T-cell (primary cell): Measurements from ENCODE around the gene WFDC10B. TPM values are rescaled to one million over a fixed set of nuclear protein-coding genes. Genes with fewer than 3 reads are reported as not detected.
"Not testable (repeated sequence)": the region's sequence is repeated elsewhere in the genome, so short reads cannot be mapped to it uniquely, and the experiment has no call there.

ENCODE experiments used
- ATAC-seq, 4 experiments: fragments of 200-7000 bp in 3 of 4; fragments of 150-1000 bp in 1 of 4; cut with Tn5 transposase; replicated peaks in 1 of 4; 1 replicate in 3 of 4; 2 replicates in 1 of 4; pipeline ENCODE4 v1.10.0; 2021; ENCODE audit warnings: moderate library complexity in 3 of 4, mild to moderate bottlenecking in 2 of 4, moderate number of reproducible peaks in 1 of 4
- CTCF ChIA-PET, 2 donors: fragments of 300-600 bp; sonication (Branson Sonifier 250); formaldehyde crosslinking; loops; one replicate each; lab custom pipeline; 2022; ENCODE audit warnings: antibody characterized with exemption in 2 of 2; lab: Charles Lee
- POLR2A ChIA-PET, 2 donors: fragments of 300-600 bp; sonication (Branson Sonifier 250); formaldehyde crosslinking; loops; one replicate each; lab custom pipeline; 2022; ENCODE audit warnings: antibody characterized with exemption in 2 of 2; lab: Charles Lee
- DNase-seq, 35 experiments: peaks; one replicate each; pipeline versions ENCODE4 v3.0.0 to v3.0.0-alpha.2; 2013 to 2023
- H3K27ac ChIP-seq: one replicate; pipeline ENCODE4 v1.5.1; 2013; ENCODE audit warnings: low read length
- H3K27me3 ChIP-seq, 2 experiments: replicated peaks in 1 of 2; 1 replicate in 1 of 2; 2 replicates in 1 of 2; pipeline versions ENCODE4 v1.6.1 to v1.7.0; 2013; ENCODE audit warnings: low read length in 1 of 2, mixed read lengths in 1 of 2; ENCODE audit not compliant: control insufficient read depth in 2 of 2, insufficient read depth in 2 of 2; ENCODE audit errors: extremely low read depth in 1 of 2
- H3K36me3 ChIP-seq, 2 donors: 1 replicate in 1 of 2; 2 replicates in 1 of 2; pipeline versions ENCODE4 v1.6.1 to v1.7.0; 2013; ENCODE audit warnings: low read length in 1 of 2; ENCODE audit not compliant: control insufficient read depth in 2 of 2, insufficient read depth in 1 of 2; ENCODE audit errors: extremely low read depth in 1 of 2
- H3K4me1 ChIP-seq, 2 experiments: 1 replicate in 1 of 2; 2 replicates in 1 of 2; pipeline versions ENCODE4 v1.6.1 to v1.7.0; 2013; ENCODE audit warnings: low read length in 2 of 2, mixed read lengths in 1 of 2; ENCODE audit not compliant: insufficient read depth in 2 of 2, control insufficient read depth in 1 of 2; ENCODE audit errors: extremely low read depth in 1 of 2
- H3K4me3 ChIP-seq, 2 donors: 1 replicate in 1 of 2; 2 replicates in 1 of 2; pipeline versions ENCODE4 v1.5.1 to v1.7.0; 2013; ENCODE audit warnings: mild to moderate bottlenecking in 2 of 2, low read length in 1 of 2, moderate library complexity in 1 of 2; ENCODE audit not compliant: control insufficient read depth in 1 of 2; ENCODE audit errors: extremely low read depth in 1 of 2
- H3K9me3 ChIP-seq: 2 replicates; pipeline ENCODE4 v1.7.0; 2013
- H3K27ac Mint-ChIP-seq, 2 donors: one replicate each; pipeline ENCODE4 v1.8.0; 2020 to 2021; ENCODE audit warnings: mild to moderate bottlenecking in 2 of 2, mixed read lengths in 2 of 2
- H3K27me3 Mint-ChIP-seq, 2 donors: one replicate each; pipeline ENCODE4 v1.8.0; 2021 to 2022; ENCODE audit warnings: mixed read lengths in 2 of 2
- H3K36me3 Mint-ChIP-seq: one replicate; pipeline ENCODE4 v1.8.0; 2021; ENCODE audit warnings: mixed read lengths
- H3K4me1 Mint-ChIP-seq, 3 donors: one replicate each; pipeline ENCODE4 v1.8.0; 2020 to 2022; ENCODE audit warnings: mixed read lengths in 3 of 3, mild to moderate bottlenecking in 1 of 3
- H3K4me3 Mint-ChIP-seq, 3 donors: one replicate each; pipeline ENCODE4 v1.8.0; 2020 to 2022; ENCODE audit warnings: mild to moderate bottlenecking in 3 of 3, mixed read lengths in 3 of 3, moderate library complexity in 3 of 3
- H3K9me3 Mint-ChIP-seq, 3 donors: one replicate each; pipeline ENCODE4 v1.8.0; 2020 to 2022; ENCODE audit warnings: mixed read lengths in 3 of 3
- WGBS: methylation state at CpG from one replicate; pipeline ENCODE4 v1.1.5; 2013; ENCODE audit warnings: missing lambda C conversion rate; ENCODE audit not compliant: insufficient coverage; 5-methylcytosine and 5-hydroxymethylcytosine counted together
- total RNA-seq, 35 experiments: library from RNA in 6 of 35; stranded (reverse) in 6 of 35; fragments of 120-200 nt in 1 of 35; gene quantifications; one replicate each; pipeline versions ENCODE4 v1.2.1 to v1.2.4 and lab custom pipeline; 2013 to 2026

WFDC10B gene
- total RNA-seq, 5 donors from 2014 or later (not counting 1 experiment from before 2014, with no cell fraction given): not detected

DNA sequence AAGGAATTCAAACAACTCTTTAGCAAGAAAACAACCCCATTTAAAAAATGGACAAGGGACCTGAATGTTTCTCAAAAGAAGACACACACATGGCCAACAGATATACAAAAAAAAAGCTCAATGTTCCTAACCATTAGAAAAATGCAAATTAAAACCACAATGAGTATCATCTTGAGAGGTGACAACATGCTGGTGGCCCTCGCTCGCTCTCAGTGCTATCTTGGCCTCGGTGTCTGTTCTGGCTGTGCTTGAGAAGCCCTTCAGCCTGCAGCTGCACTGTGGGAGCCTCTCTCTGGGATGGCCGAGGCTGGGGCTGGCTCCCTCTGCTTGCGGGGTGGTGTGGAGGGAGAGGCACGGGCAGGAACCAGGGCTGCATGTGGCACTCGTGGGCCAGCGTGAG is 30.7 kb upstream of the WFDC10B start:
- Histone ChIP-seq H3K9me3 (no peaks in the 10 kb centered on the region), H3K27ac (no peak overlapping the region), H3K4me3 (no peak overlapping the region), H3K4me1 (no peaks in the 10 kb centered on the region), H3K27me3 (peaks cover 0 to 12% of the 10 kb centered on the region in 2 experiments), H3K36me3 (no peaks in the 10 kb centered on the region)
- ChIA-PET CTCF (interaction anchor here in 1 of 2 donors (0.6 kb wide), 1 partner anchor 18 kb away, joined by 3 read pairs; no protein-coding TSS in a partner anchor), POLR2A (no interaction called here)
- Mint-ChIP-seq H3K36me3 (peaks cover 3% of the 10 kb centered on the region), H3K4me1 (no peaks in the 10 kb centered on the region), H3K9me3 (peaks cover 12 to 22% (median 15%) of the 10 kb centered on the region in 3 donors), H3K27ac (no peak overlapping the region), H3K27me3 (peaks cover 31 to 34% of the 10 kb centered on the region in 2 donors), H3K4me3 (no peak overlapping the region)
- 80% methylated on average over 8 of the region's 8 CpGs for WGBS
- ATAC-seq: no peak
- no peak for DNase-seq

DNA sequence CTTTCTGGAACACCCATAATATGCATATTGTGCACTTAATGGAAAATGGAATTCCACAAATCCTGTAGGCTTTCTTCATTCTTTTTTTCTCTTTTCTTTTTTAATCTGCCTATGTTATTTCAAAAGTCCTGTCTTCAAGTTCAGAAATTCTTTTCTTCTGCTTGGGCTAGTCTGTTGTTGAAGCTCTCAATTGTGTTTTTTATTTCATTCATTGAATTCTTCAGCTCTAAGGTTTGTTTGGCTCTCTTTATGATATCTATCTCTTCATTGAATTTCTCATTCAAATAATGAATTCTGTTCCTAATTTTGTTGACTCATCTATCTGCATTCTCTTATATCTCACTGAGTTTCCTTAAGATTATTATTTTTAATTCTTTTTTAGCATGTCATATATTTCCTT is 27.4 kb upstream of the WFDC10B start:
- DNase-seq (no peak), ATAC-seq (no peak)
- CTCF ChIA-PET: no interaction called here
- H3K4me1 Mint-ChIP-seq: no peaks in the 10 kb centered on the region
- H3K9me3 Mint-ChIP-seq: peaks cover 12 to 22% (median 15%) of the 10 kb centered on the region in 3 donors
- H3K36me3 ChIP-seq: no peaks in the 10 kb centered on the region
- no peaks in the 10 kb centered on the region for H3K4me1 ChIP-seq
- peaks cover 0 to 12% of the 10 kb centered on the region in 2 experiments for H3K27me3 ChIP-seq
- H3K36me3 Mint-ChIP-seq: peaks cover 3% of the 10 kb centered on the region
- peaks cover 24 to 25% of the 10 kb centered on the region in 2 donors for H3K27me3 Mint-ChIP-seq
- no peak overlapping the region for H3K4me3 ChIP-seq
- H3K9me3 ChIP-seq: no peaks in the 10 kb centered on the region
- no peak overlapping the region for H3K27ac Mint-ChIP-seq
- H3K4me3 Mint-ChIP-seq: no peak overlapping the region
- H3K27ac ChIP-seq: no peak overlapping the region
- POLR2A ChIA-PET: no interaction called here

DNA sequence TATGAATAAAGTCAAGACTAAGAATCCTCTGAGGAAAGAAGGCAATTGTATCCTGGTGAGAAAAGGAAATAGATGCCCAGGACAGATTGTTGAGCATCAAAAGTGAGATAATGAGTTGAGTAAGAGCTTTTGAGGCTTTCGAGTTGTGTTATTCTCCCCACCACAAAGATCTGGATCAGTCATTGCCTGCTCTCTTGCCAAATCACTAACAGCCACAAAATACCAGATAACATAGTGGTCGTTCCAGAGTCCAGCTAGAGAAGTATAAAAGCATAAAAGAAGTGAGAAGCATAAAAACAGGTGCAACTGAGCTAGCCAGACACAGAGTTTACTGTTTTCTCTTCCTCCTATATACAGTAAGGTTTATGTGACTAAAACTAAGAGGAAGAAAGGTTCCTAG is 22.2 kb upstream of the WFDC10B start:
- Mint-ChIP-seq H3K27me3 (peaks cover 17 to 33% of the 10 kb centered on the region in 2 donors), H3K4me1 (no peaks in the 10 kb centered on the region), H3K9me3 (peaks cover 7 to 8% (median 7%) of the 10 kb centered on the region in 3 donors), H3K4me3 (no peak overlapping the region), H3K36me3 (peaks cover 3% of the 10 kb centered on the region), H3K27ac (no peak overlapping the region)
- CTCF ChIA-PET: no interaction called here
- WGBS: no CpG with 5 or more reads among the region's 2 CpGs
- DNase-seq: no peak
- H3K36me3 ChIP-seq: no peaks in the 10 kb centered on the region
- POLR2A ChIA-PET: no interaction called here
- no peak overlapping the region for H3K27ac ChIP-seq
- H3K4me1 ChIP-seq: no peaks in the 10 kb centered on the region
- no peak for ATAC-seq
- no peaks in the 10 kb centered on the region for H3K9me3 ChIP-seq
- no peak overlapping the region for H3K4me3 ChIP-seq
- H3K27me3 ChIP-seq: peaks cover 0 to 6% of the 10 kb centered on the region in 2 experiments

DNA sequence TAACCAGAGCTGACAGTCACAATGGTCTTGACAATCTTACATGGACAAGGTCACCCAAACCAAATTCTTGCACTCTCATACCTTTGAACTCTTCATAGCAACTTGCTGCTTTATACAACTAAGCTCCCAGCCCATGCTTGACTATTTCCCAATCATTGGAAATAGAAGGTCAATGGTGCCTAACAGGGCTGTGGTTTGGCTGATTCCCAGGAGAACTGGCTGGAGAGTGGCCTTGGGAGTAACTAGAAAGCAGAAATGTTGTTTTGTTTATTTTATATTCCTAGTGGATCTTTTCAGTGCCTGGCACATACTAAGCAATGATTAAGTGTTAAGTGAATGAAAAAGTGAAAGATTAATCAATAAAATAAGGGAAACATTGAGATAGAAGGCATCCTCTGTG is 20.3 kb upstream of the WFDC10B start:
- ChIA-PET POLR2A (no interaction called here), CTCF (no interaction called here)
- Mint-ChIP-seq H3K4me1 (no peaks in the 10 kb centered on the region), H3K27me3 (peaks cover 15 to 35% of the 10 kb centered on the region in 2 donors), H3K36me3 (no peaks in the 10 kb centered on the region), H3K9me3 (no peaks in the 10 kb centered on the region), H3K27ac (no peak overlapping the region), H3K4me3 (no peak overlapping the region)
- H3K4me1 ChIP-seq: no peaks in the 10 kb centered on the region
- DNase-seq (no peak), ATAC-seq (no peak)
- no peaks in the 10 kb centered on the region for H3K9me3 ChIP-seq
- H3K27me3 ChIP-seq: peaks cover 0 to 4% of the 10 kb centered on the region in 2 experiments
- no peak overlapping the region for H3K4me3 ChIP-seq
- H3K27ac ChIP-seq: no peak overlapping the region
- H3K36me3 ChIP-seq: no peaks in the 10 kb centered on the region

DNA sequence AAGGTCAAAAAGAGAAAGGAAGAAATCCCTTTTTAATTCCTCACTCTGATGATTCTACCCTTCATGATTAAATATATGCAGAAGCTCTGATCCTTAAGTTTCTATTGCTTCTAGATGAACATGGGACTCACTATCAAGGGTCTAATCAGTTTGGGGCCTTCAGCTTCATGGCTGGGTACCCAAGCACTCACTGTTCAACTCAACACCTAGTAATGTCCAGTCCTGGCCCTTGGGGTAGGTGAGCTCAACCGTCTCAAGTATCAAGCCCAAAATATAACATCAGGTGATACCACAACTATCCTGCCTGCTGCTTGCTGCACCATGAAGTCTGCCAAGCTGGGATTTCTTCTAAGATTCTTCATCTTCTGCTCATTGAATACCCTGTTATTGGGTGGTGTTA is 17.2 kb upstream of the WFDC10B start, which contains the start of gene SPINT4:
TSS of gene SPINT4 (plus strand) at position 301 of the 400 bp plus-strand sequence. CDS start at position 322, 21 bp downstream.
- ChIA-PET CTCF (no interaction called here), POLR2A (no interaction called here)
- peaks cover 31 to 40% of the 10 kb centered on the region in 2 donors for H3K27me3 Mint-ChIP-seq

DNA sequence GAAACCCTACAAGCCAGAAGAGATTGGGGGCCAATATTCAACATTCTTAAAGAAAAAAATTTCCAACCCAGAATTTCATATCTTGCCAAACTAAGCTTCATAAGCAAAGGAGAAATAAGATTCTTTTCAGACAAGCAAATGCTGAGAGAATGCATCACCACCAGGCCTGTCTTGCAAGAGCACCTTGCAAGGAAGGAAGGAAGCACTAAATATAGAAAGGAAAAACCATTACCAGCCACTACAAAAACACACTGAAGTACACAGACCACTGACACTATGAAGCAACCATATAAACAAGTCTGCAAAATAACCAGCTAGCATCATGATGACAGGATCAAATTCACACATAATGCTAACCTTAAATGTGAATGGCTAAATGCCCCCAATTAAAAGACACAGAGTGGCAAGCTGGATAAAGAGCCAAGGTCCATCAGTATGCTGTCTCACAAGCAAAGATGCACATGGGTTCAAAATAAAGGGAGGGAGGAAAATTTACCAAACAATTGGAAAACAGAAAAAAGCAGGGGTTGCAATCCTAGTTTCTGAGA is 11.4 kb upstream of the WFDC10B start:
- H3K4me3 ChIP-seq, H3K9me3 Mint-ChIP-seq, H3K4me1 ChIP-seq, H3K27ac ChIP-seq, H3K36me3 Mint-ChIP-seq, CTCF ChIA-PET, DNase-seq, H3K27ac Mint-ChIP-seq, H3K4me1 Mint-ChIP-seq, POLR2A ChIA-PET, H3K9me3 ChIP-seq, H3K4me3 Mint-ChIP-seq, ATAC-seq, H3K36me3 ChIP-seq: not testable (repeated sequence)
- peaks cover 30 to 50% of the 10 kb centered on the region in 2 donors for H3K27me3 Mint-ChIP-seq
- peaks cover 0 to 13% of the 10 kb centered on the region in 2 experiments for H3K27me3 ChIP-seq

More for the DNA sequence above, 17.2 kb upstream of the WFDC10B start, which contains the start of gene SPINT4:
- Histone ChIP-seq H3K9me3 (no peaks in the 10 kb centered on the region), H3K27me3 (peaks cover 0 to 4% of the 10 kb centered on the region in 2 experiments), H3K27ac (no peak within 1 kb of the TSS), H3K36me3 (no peaks in the 10 kb centered on the region), H3K4me1 (no peaks in the 10 kb centered on the region), H3K4me3 (no peak within 1 kb of the TSS)
- Mint-ChIP-seq H3K4me1 (no peaks in the 10 kb centered on the region), H3K27ac (no peak within 1 kb of the TSS), H3K9me3 (peaks cover under 1 to 2% (median 2%) of the 10 kb centered on the region in 3 donors), H3K36me3 (no peaks in the 10 kb centered on the region), H3K4me3 (no peak within 1 kb of the TSS)
- WGBS: no CpG with 5 or more reads among the region's 1 CpG
- DNase-seq (no peak), ATAC-seq (no peak)
